GM12878 (cell line): ENCODE data around the gene GFRA1. TPM values are rescaled to one million over a fixed set of nuclear protein-coding genes. Genes with fewer than 3 reads are reported as not detected.

Experiments
- ATAC-seq: fragments of 200-7000 bp; cut with Tn5 transposase; 3 replicates; pipeline ENCODE4 v1.9.1; 2020; ENCODE audit warnings: mild to moderate bottlenecking, moderate library complexity
- BruUV-seq: library from RNA; stranded (reverse); fragments of 400-500 nt; replicated peaks from 2 replicates; lab custom pipeline; 2021; lab: Mats Ljungman, UMichigan
- CTCF ChIA-PET: fragments of 300-600 bp; sonication (Branson Sonifier 250); formaldehyde crosslinking; extraction: SDS; loops from one replicate; lab custom pipeline; 2021; ENCODE audit warnings: inconsistent platforms; lab: Yijun Ruan, JAX
- POLR2A ChIA-PET: fragments of 350-600 bp; formaldehyde crosslinking; extraction: SDS; loops from one replicate; lab custom pipeline; 2021; ENCODE audit warnings: inconsistent platforms; lab: Charles Lee
- RAD21 ChIA-PET: fragments of 300-600 bp; sonication (Branson Sonifier 250); formaldehyde crosslinking; loops from one replicate; lab custom pipeline; 2023; ENCODE audit warnings: antibody characterized with exemption; ENCODE audit not compliant: unreplicated experiment; lab: Charles Lee
- SMC1A ChIA-PET: fragments of 300-600 bp; sonication (Branson Sonifier 250); formaldehyde crosslinking; loops from one replicate; lab custom pipeline; 2023; ENCODE audit not compliant: unreplicated experiment, uncharacterized antibody; lab: Charles Lee
- DNase-seq: peaks from one replicate; pipeline ENCODE4 v3.0.0-alpha.2; 2011; ENCODE audit warnings: low read depth, low spot score
- FAIRE-seq: peaks from 3 replicates; lab custom pipeline; 2011; peaks lifted over from hg19 to GRCh38; lab: Jason Lieb, UNC
- H2AFZ ChIP-seq: 2 replicates; pipeline ENCODE4 v1.6.0; 2011; ENCODE audit warnings: low read depth, low read length, control low read depth; ENCODE audit not compliant: control insufficient read depth
- H3K27ac ChIP-seq: 2 replicates; pipeline ENCODE4 v1.5.1; 2011; ENCODE audit warnings: control low read depth; ENCODE audit not compliant: control insufficient read depth, insufficient read depth
- H3K27me3 ChIP-seq, 2 experiments: replicated peaks in 1 of 2; 2 replicates each; pipeline versions ENCODE4 v1.6.0 to v1.6.1; 2011; ENCODE audit warnings: low read length in 1 of 2; ENCODE audit not compliant: control insufficient read depth in 2 of 2, insufficient read depth in 2 of 2
- H3K36me3 ChIP-seq, 2 experiments: 2 replicates each; pipeline ENCODE4 v1.5.1; 2011; ENCODE audit warnings: low read length in 1 of 2; ENCODE audit not compliant: control insufficient read depth in 2 of 2, insufficient read depth in 2 of 2
- H3K4me1 ChIP-seq: 2 replicates; pipeline ENCODE4 v1.6.1; 2011; ENCODE audit warnings: mild to moderate bottlenecking, low read length, moderate library complexity, mixed read lengths; ENCODE audit not compliant: control insufficient read depth, insufficient read depth
- H3K4me2 ChIP-seq: 2 replicates; pipeline ENCODE4 v1.6.0; 2011; ENCODE audit warnings: control low read depth; ENCODE audit not compliant: control insufficient read depth, insufficient read depth
- H3K4me3 ChIP-seq: fragments of 200-600 bp; sonication (generic); 2 replicates; pipeline ENCODE4 v1.5.1; 2016
- H3K79me2 ChIP-seq: 2 replicates; pipeline ENCODE4 v1.6.0; 2011; ENCODE audit warnings: low read length; ENCODE audit not compliant: control insufficient read depth, insufficient read depth
- H3K9ac ChIP-seq: 2 replicates; pipeline ENCODE4 v1.8.0; 2011; ENCODE audit warnings: low read length, control low read depth, mixed read lengths; ENCODE audit not compliant: control insufficient read depth, insufficient read depth
- H3K9me3 ChIP-seq: replicated peaks from 3 replicates; pipeline ENCODE4 v1.5.1; 2011; ENCODE audit warnings: mild to moderate bottlenecking, low read length; ENCODE audit not compliant: control insufficient read depth, insufficient read depth
- H4K20me1 ChIP-seq: 2 replicates; pipeline ENCODE4 v1.6.0; 2011; ENCODE audit not compliant: control insufficient read depth, insufficient read depth
- ASH2L ChIP-seq: fragments of 300-600, 200-600 bp; sonication (generic); IDR thresholded peaks from 2 replicates; pipeline ENCODE4 v1.6.1; 2017; ENCODE audit warnings: low read depth, mild to moderate bottlenecking, borderline replicate concordance
- HCFC1 ChIP-seq: fragments of 150-350 bp; IDR thresholded peaks from 2 replicates; pipeline ENCODE4 v1.6.1; 2014; ENCODE audit warnings: low read length
- IKZF1 ChIP-seq: fragments of 450-650 bp; conservative IDR thresholded peaks from 2 replicates; pipeline ENCODE4 v1.6.1; 2017; ENCODE audit warnings: antibody characterized with exemption, mild to moderate bottlenecking
- MXI1 ChIP-seq: fragments of 150-350 bp; IDR thresholded peaks from 2 replicates; pipeline ENCODE4 v1.6.1; 2011; ENCODE audit warnings: low read depth, mild to moderate bottlenecking, inconsistent platforms, low read length, improper control_type of control experiment
- RELA ChIP-seq: fragments of 450-650 bp; IDR thresholded peaks from 2 replicates; pipeline ENCODE4 v1.8.0; 2014; ENCODE audit warnings: borderline replicate concordance; ENCODE audit not compliant: partially characterized antibody
- REST ChIP-seq: IDR thresholded peaks from 2 replicates; pipeline ENCODE4 v1.6.1; 2012; ENCODE audit warnings: mild to moderate bottlenecking, low read depth, low read length
- SIX5 ChIP-seq: IDR thresholded peaks from 2 replicates; pipeline ENCODE4 v1.6.1; 2011; ENCODE audit warnings: mild to moderate bottlenecking, low read depth, low read length, moderate library complexity; ENCODE audit not compliant: severe bottlenecking
- SMARCA5 ChIP-seq: fragments of 450-650 bp; IDR thresholded peaks from 2 replicates; pipeline ENCODE4 v1.6.1; 2017; ENCODE audit warnings: mild to moderate bottlenecking
- TBL1XR1 ChIP-seq: IDR thresholded peaks from 2 replicates; pipeline ENCODE4 v1.6.1; 2012; ENCODE audit warnings: low read depth, low read length, improper control_type of control experiment
- ZBTB4 ChIP-seq: fragments of 450-650 bp; formaldehyde crosslinking; IDR thresholded peaks from 2 replicates; pipeline ENCODE4 v1.4.0; 2022; ENCODE audit warnings: mild to moderate bottlenecking, moderate library complexity
- ZNF274 ChIP-seq: IDR thresholded peaks from one replicate; pipeline ENCODE4 v1.8.0; 2011; ENCODE audit not compliant: insufficient read length, insufficient read depth
- ZNF592 ChIP-seq: fragments of 450-650 bp; IDR thresholded peaks from 2 replicates; pipeline ENCODE4 v1.6.1; 2017; ENCODE audit warnings: mild to moderate bottlenecking, moderate library complexity
- ZSCAN29 ChIP-seq: fragments of 450-650 bp; IDR thresholded peaks from 2 replicates; pipeline ENCODE4 v1.6.1; 2017; ENCODE audit warnings: mild to moderate bottlenecking, moderate library complexity
- WGBS: methylation state at CpG from one replicate; pipeline ENCODE4 v1.1.6; 2016; ENCODE audit warnings: low lambda C conversion rate; ENCODE audit not compliant: insufficient replicate concordance, insufficient coverage; ENCODE audit errors: missing lambda C conversion rate; 5-methylcytosine and 5-hydroxymethylcytosine counted together
- in situ Hi-C: fragments of 300-500 bp; cut with MboI; formaldehyde crosslinking; loops from 9 replicates; pipeline ENCODE4 v1.14.3; 2018; ENCODE audit warnings: mixed read lengths
- intact Hi-C: fragments of 100-400 bp; cut with micrococcal nuclease; formaldehyde crosslinking; loops from one replicate; pipeline ENCODE4 v1.14.2; 2022; ENCODE audit not compliant: unreplicated experiment
- polyA plus RNA-seq, 11 experiments: library from polyadenylated mRNA; depleted of rRNA in 4 of 11; unstranded in 6 of 11; stranded (reverse) in 5 of 11; fragments of >200 nt; fragmentation: Nextera tagmentation in 4 of 11; fragmentation: Illumina TruSeq in 1 of 11; extraction: Ambion mirVana in 4 of 11; extraction: Trizol in 1 of 11; gene quantifications; 1 replicate in 1 of 11; 2 replicates in 10 of 11; pipeline versions ENCODE4 v1.2.1 to v1.2.3, GENCODE V29; 2011 to 2016; ENCODE audit warnings: inconsistent platforms in 2 of 11, missing spikeins in 2 of 11, low read depth in 1 of 11
- total RNA-seq, 4 experiments: library from RNA; depleted of rRNA in 3 of 4; stranded (reverse); fragments of >200 nt in 3 of 4; fragmentation: Illumina TruSeq in 1 of 4; extraction: Trizol in 1 of 4; gene quantifications; 2 replicates each; pipeline versions ENCODE4 v1.2.1 to v1.2.3, GENCODE V29; 2013 to 2021

GFRA1 gene
- total and polyA plus RNA-seq, 10 of the 15 experiments (the other 5 are each of a cell fraction or from before 2014, with no cell fraction given), result 0.05 to 0.19 TPM; not detected in 8

- no peak for TF ChIP-seq REST
- no peak for TF ChIP-seq ZBTB4 (CRISPR knock-in tag)
Observed at GRCh38 chr10:116292493-116292892, 19.5 kb upstream of the GFRA1 start (continued).

- Histone ChIP-seq H3K79me2 (no peaks in the 10 kb centered on the region), H3K27me3 (no peaks in the 10 kb centered on the region), H3K4me1 (no peaks in the 10 kb centered on the region), H3K27ac (no peak overlapping the region), H3K9ac (no peak overlapping the region), H2AFZ (no peak overlapping the region), H3K4me3 (no peak overlapping the region), H3K36me3 (no peaks in the 10 kb centered on the region), H3K4me2 (no peak overlapping the region), H3K9me3 (no peaks in the 10 kb centered on the region), H4K20me1 (no peaks in the 10 kb centered on the region)
- ChIA-PET SMC1A (no interaction called here), RAD21 (no interaction called here), CTCF (no interaction called here), POLR2A (no interaction called here)
- intact Hi-C loops, result no loop called here
- WGBS, result 0% methylated on average over 1 of the region's 1 CpG
- no peak for ATAC-seq
- in situ Hi-C loops, result loop anchor here (10.0 kb wide), 1 partner anchor 495 kb away; no protein-coding TSS in a partner anchor
- no TSS peak for BruUV-seq
- no peak for DNase-seq
- FAIRE-seq, result no peak
- no peak for TF ChIP-seq IKZF1
- no peak for TF ChIP-seq ASH2L
- no peak for TF ChIP-seq ZNF592
- no peak for TF ChIP-seq ZNF274
- no peak for TF ChIP-seq SIX5
- TF ChIP-seq RELA, result no peak
- TF ChIP-seq MXI1, result no peak
- no peak for TF ChIP-seq SMARCA5
- no peak for TF ChIP-seq ZSCAN29
- no peak for TF ChIP-seq HCFC1
- no peak for TF ChIP-seq TBL1XR1
Observed at GRCh38 chr10:116289652-116290051, 16.6 kb upstream of the GFRA1 start.
